C4-2B (cell line): ENCODE measurements around the gene PDSS2.

ENCODE experiments used
- CTCF ChIP-seq: fragments of 450-650 bp; conservative IDR thresholded peaks from 2 replicates; pipeline ENCODE4 v1.5.1; 2017; ENCODE audit warnings: mild to moderate bottlenecking
- ZFX ChIP-seq: fragments of 450-650 bp; IDR thresholded peaks from 2 replicates; pipeline ENCODE4 v1.6.1; 2017

- TF ChIP-seq CTCF (no peak), ZFX (no peak)
These were observed 31.3 kb upstream of the PDSS2 start for GRCh38 chr6:107490566-107491137.
